ENCODE measurements around the gene CDHR3.

The CDHR3 gene

DNA sequence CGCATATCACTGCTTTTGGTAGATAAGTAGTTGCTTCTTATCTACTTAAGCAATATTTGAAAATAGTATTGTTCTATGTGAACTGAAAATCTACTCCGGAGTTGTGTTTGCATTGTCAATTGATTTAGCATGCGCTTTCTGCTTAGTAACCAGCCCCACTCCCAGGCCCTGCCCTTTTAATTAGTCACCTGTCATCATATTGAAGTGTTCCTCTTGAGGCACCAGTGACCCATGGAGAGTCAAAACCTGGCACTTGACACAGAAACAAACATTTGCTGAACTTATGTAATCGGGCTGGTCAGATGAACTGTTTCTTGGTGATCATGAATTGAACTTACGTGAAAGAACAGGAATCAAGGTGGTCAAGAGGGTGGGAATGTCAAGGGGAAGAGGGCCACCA, 27.8 kb upstream of the CDHR3 start:
- DNase-seq (ENCODE audit: extremely low read depth, insufficient read length): no peak
- no peak overlapping the region for H3K4me3 ChIP-seq (replicated peaks; ENCODE audit: low read depth, low read length)
- H3K27me3 ChIP-seq (replicated peaks; ENCODE audit: control insufficient read depth, insufficient read depth, low read length): peaks cover 4% of the 10 kb centered on the region
- H3K36me3 ChIP-seq (ENCODE audit: control insufficient read depth, insufficient read depth, low read length): no peaks in the 10 kb centered on the region
- TF ChIP-seq, protein P1, sequence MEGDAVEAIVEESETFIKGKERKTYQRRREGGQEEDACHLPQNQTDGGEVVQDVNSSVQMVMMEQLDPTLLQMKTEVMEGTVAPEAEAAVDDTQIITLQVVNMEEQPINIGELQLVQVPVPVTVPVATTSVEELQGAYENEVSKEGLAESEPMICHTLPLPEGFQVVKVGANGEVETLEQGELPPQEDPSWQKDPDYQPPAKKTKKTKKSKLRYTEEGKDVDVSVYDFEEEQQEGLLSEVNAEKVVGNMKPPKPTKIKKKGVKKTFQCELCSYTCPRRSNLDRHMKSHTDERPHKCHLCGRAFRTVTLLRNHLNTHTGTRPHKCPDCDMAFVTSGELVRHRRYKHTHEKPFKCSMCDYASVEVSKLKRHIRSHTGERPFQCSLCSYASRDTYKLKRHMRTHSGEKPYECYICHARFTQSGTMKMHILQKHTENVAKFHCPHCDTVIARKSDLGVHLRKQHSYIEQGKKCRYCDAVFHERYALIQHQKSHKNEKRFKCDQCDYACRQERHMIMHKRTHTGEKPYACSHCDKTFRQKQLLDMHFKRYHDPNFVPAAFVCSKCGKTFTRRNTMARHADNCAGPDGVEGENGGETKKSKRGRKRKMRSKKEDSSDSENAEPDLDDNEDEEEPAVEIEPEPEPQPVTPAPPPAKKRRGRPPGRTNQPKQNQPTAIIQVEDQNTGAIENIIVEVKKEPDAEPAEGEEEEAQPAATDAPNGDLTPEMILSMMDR (IDR thresholded peaks at IDR 0.05; ENCODE audit: insufficient read depth, low read length, poor library complexity, severe bottlenecking): no peak

DNA sequence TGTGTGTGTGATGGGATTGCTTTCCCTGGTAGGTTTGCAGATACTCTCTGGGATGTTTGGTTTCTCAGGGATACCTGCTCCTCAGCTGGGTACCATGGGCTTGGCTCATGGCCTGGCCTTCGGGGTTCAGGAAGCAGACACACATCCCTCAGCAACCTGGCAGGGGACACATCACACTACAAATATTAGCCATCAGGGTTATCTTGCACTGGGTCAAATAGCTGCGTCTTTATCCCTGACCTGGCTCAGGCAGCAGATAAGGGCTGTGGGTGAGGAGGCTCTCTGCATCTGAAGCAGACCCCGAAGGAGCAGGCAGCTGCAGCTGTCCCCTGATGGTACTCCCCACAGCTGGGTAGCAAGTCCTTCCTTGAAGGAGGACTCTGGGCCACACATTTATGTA, 25.7 kb upstream of the CDHR3 start:
- no peaks in the 10 kb centered on the region for H3K36me3 ChIP-seq (ENCODE audit: control insufficient read depth, insufficient read depth, low read length)
- TF ChIP-seq, protein P1 (IDR thresholded peaks at IDR 0.05; ENCODE audit: insufficient read depth, low read length, poor library complexity, severe bottlenecking): no peak
- no peak overlapping the region for H3K4me3 ChIP-seq (replicated peaks; ENCODE audit: low read depth, low read length)
- DNase-seq (ENCODE audit: extremely low read depth, insufficient read length): no peak
- peaks cover 4% of the 10 kb centered on the region for H3K27me3 ChIP-seq (replicated peaks; ENCODE audit: control insufficient read depth, insufficient read depth, low read length)

DNA sequence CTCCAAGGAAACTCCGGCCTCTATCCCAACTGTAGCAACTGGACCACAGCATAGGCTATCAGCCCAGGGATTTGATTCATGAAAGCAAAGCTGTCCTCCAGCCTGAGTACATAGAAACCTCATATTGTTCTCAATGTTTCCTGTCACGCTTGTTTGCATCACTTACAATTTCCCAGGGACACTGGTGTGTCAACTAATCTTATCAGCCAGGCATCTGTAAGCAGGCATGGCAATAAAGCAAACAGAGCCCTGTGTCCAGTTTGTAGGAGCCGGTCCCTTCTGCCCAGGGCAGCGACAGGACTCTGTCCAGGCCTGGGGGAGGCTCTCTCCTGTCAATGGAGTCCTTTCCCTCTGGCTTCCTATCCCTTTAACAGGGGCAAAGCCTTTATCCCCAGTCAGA, 23.0 kb upstream of the CDHR3 start:
- no peaks in the 10 kb centered on the region for H3K36me3 ChIP-seq (ENCODE audit: control insufficient read depth, insufficient read depth, low read length)
- DNase-seq (ENCODE audit: extremely low read depth, insufficient read length): no peak
- H3K4me3 ChIP-seq (replicated peaks; ENCODE audit: low read depth, low read length): no peak overlapping the region
- H3K27me3 ChIP-seq (replicated peaks; ENCODE audit: control insufficient read depth, insufficient read depth, low read length): peaks cover 2% of the 10 kb centered on the region; the same call in 1 of the 2 replicates
- TF ChIP-seq, protein P1 (IDR thresholded peaks at IDR 0.05; ENCODE audit: insufficient read depth, low read length, poor library complexity, severe bottlenecking): no peak

DNA sequence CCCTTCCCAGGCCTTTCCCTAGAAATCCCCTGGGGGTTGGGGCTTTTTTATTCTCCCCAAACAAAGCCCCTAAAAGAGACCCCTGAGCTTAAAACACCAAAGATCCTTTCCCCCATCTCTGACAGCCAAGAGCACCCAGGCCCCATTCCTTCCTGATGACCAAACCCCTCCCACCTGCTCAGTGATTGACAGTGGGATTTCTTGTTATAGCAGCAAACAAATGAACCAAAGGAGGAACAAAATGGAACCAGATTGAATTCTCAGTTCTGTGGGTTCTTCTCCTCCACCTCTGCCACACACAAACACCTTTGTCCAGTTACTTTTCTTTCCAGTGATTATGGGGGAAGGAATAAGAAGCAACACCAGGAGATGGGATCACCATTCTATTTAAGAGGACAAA, 21.5 kb upstream of the CDHR3 start:
- TF ChIP-seq, protein P1 (IDR thresholded peaks at IDR 0.05; ENCODE audit: insufficient read depth, low read length, poor library complexity, severe bottlenecking): no peak
- no peak for DNase-seq (ENCODE audit: extremely low read depth, insufficient read length)
- H3K4me3 ChIP-seq (replicated peaks; ENCODE audit: low read depth, low read length): no peak overlapping the region
- H3K36me3 ChIP-seq (ENCODE audit: control insufficient read depth, insufficient read depth, low read length): no peaks in the 10 kb centered on the region
- no peaks in the 10 kb centered on the region; the same call in 1 of the 2 replicates for H3K27me3 ChIP-seq (replicated peaks; ENCODE audit: control insufficient read depth, insufficient read depth, low read length)

DNA sequence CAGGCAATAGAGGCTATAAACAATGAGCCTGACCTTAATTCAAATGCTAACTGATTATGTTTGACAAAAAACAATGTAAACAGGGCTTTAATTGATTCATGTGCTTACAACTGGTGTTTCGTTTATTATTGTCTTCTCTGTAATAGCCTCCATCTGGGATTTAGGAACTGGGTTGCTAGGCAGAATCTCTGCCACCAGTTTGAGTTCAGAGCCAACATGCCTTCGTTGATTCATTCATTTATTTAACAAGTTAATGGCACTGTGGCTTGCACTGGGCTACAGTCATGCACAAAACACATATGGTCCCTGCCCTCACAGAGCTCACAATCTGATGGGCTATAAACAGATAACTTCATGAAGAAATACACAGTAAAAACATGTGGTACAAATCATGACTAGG, 19.6 kb upstream of the CDHR3 start:
- TF ChIP-seq, protein P1 (IDR thresholded peaks at IDR 0.05; ENCODE audit: insufficient read depth, low read length, poor library complexity, severe bottlenecking): no peak
- no peak overlapping the region for H3K4me3 ChIP-seq (replicated peaks; ENCODE audit: low read depth, low read length)
- H3K36me3 ChIP-seq (ENCODE audit: control insufficient read depth, insufficient read depth, low read length): no peaks in the 10 kb centered on the region
- DNase-seq (ENCODE audit: extremely low read depth, insufficient read length): no peak
- no peaks in the 10 kb centered on the region; the same call in 1 of the 2 replicates for H3K27me3 ChIP-seq (replicated peaks; ENCODE audit: control insufficient read depth, insufficient read depth, low read length)

DNA sequence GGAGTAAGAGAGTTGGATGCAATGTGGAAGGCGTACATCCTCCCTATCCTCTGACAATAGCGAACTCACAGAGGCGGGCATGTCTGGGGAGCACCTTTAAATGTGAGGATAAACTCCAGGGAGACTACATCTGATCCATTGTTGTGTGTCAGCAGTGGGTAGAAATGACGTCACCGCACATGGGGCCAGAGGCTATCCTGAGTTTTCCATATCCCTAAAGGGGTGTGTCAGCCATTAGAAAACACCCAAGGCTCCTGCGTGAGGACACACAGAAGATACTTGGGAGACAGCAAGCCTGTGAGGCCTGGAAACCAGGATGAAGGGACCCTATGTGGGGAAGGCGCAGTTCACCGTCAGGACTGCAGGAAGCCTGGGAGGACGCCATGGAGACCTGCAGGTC, 17.2 kb upstream of the CDHR3 start:
- TF ChIP-seq, protein P1 (IDR thresholded peaks at IDR 0.05; ENCODE audit: insufficient read depth, low read length, poor library complexity, severe bottlenecking): no peak

More for the DNA sequence above, 17.2 kb upstream of the CDHR3 start:
- H3K4me3 ChIP-seq (replicated peaks; ENCODE audit: low read depth, low read length): no peak overlapping the region
- H3K36me3 ChIP-seq (ENCODE audit: control insufficient read depth, insufficient read depth, low read length): no peaks in the 10 kb centered on the region
- H3K27me3 ChIP-seq (replicated peaks; ENCODE audit: control insufficient read depth, insufficient read depth, low read length): no peaks in the 10 kb centered on the region; the same call in 1 of the 2 replicates
- DNase-seq (ENCODE audit: extremely low read depth, insufficient read length): no peak
